HepG2 (cell line): Measurements from ENCODE around the gene TMTC2. TPM values are rescaled to one million over a fixed set of nuclear protein-coding genes. Genes with fewer than 3 reads are reported as not detected.

Experiments
- ATAC-seq: fragments of 200-7000 bp; cut with Tn5 transposase; 3 replicates; pipeline ENCODE4 v1.9.1; 2020; ENCODE audit warnings: mild to moderate bottlenecking, moderate library complexity
- BruUV-seq: library from RNA; stranded (reverse); fragments of 400-500 nt; replicated peaks from 2 replicates; lab custom pipeline; 2021; lab: Mats Ljungman, UMichigan
- CTCF ChIA-PET: fragments of 300-600 bp; formaldehyde crosslinking; extraction: SDS; loops from one replicate; lab custom pipeline; 2021; ENCODE audit warnings: low total read pairs, inconsistent platforms, low intra/inter-chr PET ratio; lab: Yijun Ruan, JAX
- POLR2A ChIA-PET: fragments of 350-600 bp; sonication (Branson Sonifier 250); formaldehyde crosslinking; loops from one replicate; lab custom pipeline; 2020; ENCODE audit warnings: antibody characterized with exemption, inconsistent platforms; lab: Yijun Ruan, JAX
- DNase-seq: peaks from one replicate; pipeline ENCODE4 v3.0.0-alpha.2; 2015; ENCODE audit warnings: low spot score
- FAIRE-seq: peaks from 3 replicates; lab custom pipeline; 2011; peaks lifted over from hg19 to GRCh38; lab: Jason Lieb, UNC
- H2AFZ ChIP-seq: one replicate; pipeline ENCODE4 v1.6.1; 2011; ENCODE audit warnings: low read length, inconsistent platforms
- H3K27ac ChIP-seq: fragments of 300-600 bp; 3 replicates; pipeline ENCODE4 v1.8.0; 2011; ENCODE audit warnings: mixed run types, mild to moderate bottlenecking, mixed read lengths, low read length, inconsistent platforms; ENCODE audit not compliant: insufficient read depth; ENCODE audit errors: extremely low read length
- H3K27me3 ChIP-seq, 2 experiments: fragments of 200-600 bp in 1 of 2; 2 replicates in 1 of 2; 3 replicates in 1 of 2; pipeline versions ENCODE4 v1.6.0 to v1.8.0; 2011; ENCODE audit warnings: low read length in 2 of 2, mild to moderate bottlenecking in 2 of 2, moderate library complexity in 2 of 2, inconsistent platforms in 1 of 2; ENCODE audit not compliant: insufficient read depth in 2 of 2, control insufficient read depth in 1 of 2
- H3K36me3 ChIP-seq, 2 experiments: fragments of 200-600 bp in 1 of 2; replicated peaks in 1 of 2; 2 replicates in 1 of 2; 3 replicates in 1 of 2; pipeline versions ENCODE4 v1.5.1 to v1.8.0; 2011; ENCODE audit warnings: low read length in 2 of 2, inconsistent platforms in 1 of 2; ENCODE audit not compliant: insufficient read depth in 2 of 2, control insufficient read depth in 1 of 2
- H3K4me1 ChIP-seq: 2 replicates; pipeline ENCODE4 v1.5.1; 2012; ENCODE audit warnings: low read length, inconsistent platforms; ENCODE audit not compliant: insufficient read depth
- H3K4me2 ChIP-seq: 2 replicates; pipeline ENCODE4 v1.6.0; 2011; ENCODE audit warnings: low read depth, low read length, inconsistent platforms
- H3K4me3 ChIP-seq, 3 experiments: fragments of 200-600 bp in 1 of 3; sonication (generic), shearing (Covaris generic) in 1 of 3; replicated peaks in 1 of 3; 2 replicates each; pipeline ENCODE4 v1.5.1; 2011 to 2016; ENCODE audit warnings: low read length in 3 of 3, inconsistent platforms in 2 of 3, low read depth in 2 of 3, mild to moderate bottlenecking in 2 of 3, control low read depth in 1 of 3, mixed read lengths in 1 of 3; ENCODE audit not compliant: insufficient read depth in 1 of 3
- H3K79me2 ChIP-seq: one replicate; pipeline ENCODE4 v1.6.1; 2011; ENCODE audit warnings: low read length, inconsistent platforms; ENCODE audit not compliant: insufficient read depth
- H3K9ac ChIP-seq: 2 replicates; pipeline ENCODE4 v1.6.0; 2011; ENCODE audit warnings: mild to moderate bottlenecking, low read depth, low read length, inconsistent platforms; ENCODE audit not compliant: insufficient read depth
- H3K9me3 ChIP-seq: 2 replicates; pipeline ENCODE4 v1.5.1; 2012; ENCODE audit warnings: mild to moderate bottlenecking, low read length
- H4K20me1 ChIP-seq: 2 replicates; pipeline ENCODE4 v1.6.0; 2011; ENCODE audit warnings: inconsistent platforms, mild to moderate bottlenecking, low read length, moderate library complexity; ENCODE audit not compliant: insufficient read depth
- CBX2 ChIP-seq, 2 experiments: fragments of 200-600 bp in 1 of 2; sonication (generic); formaldehyde crosslinking in 1 of 2; IDR thresholded peaks; 2 replicates each; pipeline versions ENCODE4 v1.7.0 to v1.8.1; 2018 to 2022; ENCODE audit warnings: low read depth in 2 of 2, low read length in 1 of 2, mild to moderate bottlenecking in 1 of 2, missing genetic modification reagents in 1 of 2
- ETV6 ChIP-seq: sonication (generic); formaldehyde crosslinking; conservative IDR thresholded peaks from 2 replicates; pipeline ENCODE4 v1.4.0; 2020; ENCODE audit warnings: missing genetic modification reagents
- SP1 ChIP-seq, 2 experiments: fragments of 450-650 bp in 1 of 2; sonication (generic) in 1 of 2; formaldehyde crosslinking in 1 of 2; IDR thresholded peaks; 2 replicates each; pipeline versions ENCODE4 v1.4.0 to v1.6.1; 2016 to 2020; ENCODE audit warnings: missing genetic modification reagents in 1 of 2
- ZFP36L1 ChIP-seq: sonication (generic); formaldehyde crosslinking; IDR thresholded peaks from 2 replicates; pipeline ENCODE4 v1.8.0; 2022; ENCODE audit warnings: mild to moderate bottlenecking, missing genetic modification reagents, moderate library complexity
- ZNF256 ChIP-seq: sonication (generic); formaldehyde crosslinking; conservative IDR thresholded peaks from 2 replicates; pipeline ENCODE4 v1.4.0; 2020; ENCODE audit warnings: missing genetic modification reagents
- ZNF382 ChIP-seq: sonication (generic); formaldehyde crosslinking; IDR thresholded peaks from 2 replicates; pipeline ENCODE4 v1.5.0; 2020; ENCODE audit warnings: missing genetic modification reagents, mild to moderate bottlenecking, borderline replicate concordance
- ZNF839 ChIP-seq: sonication (generic); formaldehyde crosslinking; IDR thresholded peaks from 2 replicates; pipeline ENCODE4 v1.4.0; 2020; ENCODE audit warnings: missing genetic modification reagents, mild to moderate bottlenecking, borderline replicate concordance
- WGBS: methylation state at CpG from one replicate; pipeline ENCODE4 v1.1.6; 2017; ENCODE audit warnings: low lambda C conversion rate; 5-methylcytosine and 5-hydroxymethylcytosine counted together
- in situ Hi-C: cut with HindIII; loops from 2 replicates; pipeline ENCODE4 v1.10.0; 2017; ENCODE audit warnings: low pct_unique_long_range_greater_than_20kb; ENCODE audit not compliant: extremely low pct_ligation_motif_present
- intact Hi-C: fragments of 100-400 bp; cut with micrococcal nuclease; formaldehyde crosslinking; loops from one replicate; pipeline ENCODE4 v1.10.0; 2022; ENCODE audit not compliant: unreplicated experiment
- polyA plus RNA-seq, 8 experiments: library from polyadenylated mRNA; depleted of rRNA in 3 of 8; stranded (reverse) in 7 of 8; unstranded in 1 of 8; fragments of >200 nt; fragmentation: Illumina TruSeq in 4 of 8; extraction: Trizol in 4 of 8; gene quantifications; 2 replicates each; pipeline versions ENCODE4 v1.2.1 to v1.2.3, GENCODE V29; 2011 to 2016; ENCODE audit warnings: low read depth in 4 of 8, missing spikeins in 1 of 8, mixed read lengths in 1 of 8; ENCODE audit not compliant: insufficient read depth in 1 of 8
- total RNA-seq, 5 experiments: library from RNA; depleted of rRNA; stranded (reverse); fragments of >200 nt; fragmentation: Illumina TruSeq; extraction: Trizol; gene quantifications; 2 replicates each; pipeline ENCODE4 v1.2.3, GENCODE V29; 2016; ENCODE audit warnings: low read depth in 1 of 5
- TF ChIP-seq, protein P1 (sequence below): sonication (generic); formaldehyde crosslinking; IDR thresholded peaks from 2 replicates; pipeline ENCODE4 v1.8.0; 2022; ENCODE audit warnings: mild to moderate bottlenecking, missing genetic modification reagents, borderline replicate concordance
- TF ChIP-seq, protein P2 (sequence below): sonication (generic); formaldehyde crosslinking; IDR thresholded peaks from 2 replicates; pipeline ENCODE4 v1.4.0; 2020; ENCODE audit warnings: missing genetic modification reagents
- TF ChIP-seq, protein P3 (sequence below): sonication (generic); formaldehyde crosslinking; IDR thresholded peaks from 2 replicates; pipeline ENCODE4 v1.8.0; 2022; ENCODE audit warnings: missing genetic modification reagents, mild to moderate bottlenecking, moderate library complexity, borderline replicate concordance
- TF ChIP-seq, protein P4 (sequence below): sonication (generic); formaldehyde crosslinking; IDR thresholded peaks from 2 replicates; pipeline ENCODE4 v1.4.0; 2020; ENCODE audit warnings: missing genetic modification reagents
- TF ChIP-seq, protein P5 (sequence below): IDR thresholded peaks from 2 replicates; pipeline ENCODE4 v1.6.1; 2018; ENCODE audit warnings: missing genetic modification reagents, mild to moderate bottlenecking, missing compliant biosample characterization
- TF ChIP-seq, protein P6 (sequence below): sonication (generic); formaldehyde crosslinking; IDR thresholded peaks from 2 replicates; pipeline ENCODE4 v1.5.0; 2020; ENCODE audit warnings: missing genetic modification reagents

Gene TMTC2
- total and polyA plus RNA-seq, 2 of the 13 experiments (the other 11 are each of a cell fraction or from before 2014, with no cell fraction given): 0.55 to 0.63 TPM

DNA sequence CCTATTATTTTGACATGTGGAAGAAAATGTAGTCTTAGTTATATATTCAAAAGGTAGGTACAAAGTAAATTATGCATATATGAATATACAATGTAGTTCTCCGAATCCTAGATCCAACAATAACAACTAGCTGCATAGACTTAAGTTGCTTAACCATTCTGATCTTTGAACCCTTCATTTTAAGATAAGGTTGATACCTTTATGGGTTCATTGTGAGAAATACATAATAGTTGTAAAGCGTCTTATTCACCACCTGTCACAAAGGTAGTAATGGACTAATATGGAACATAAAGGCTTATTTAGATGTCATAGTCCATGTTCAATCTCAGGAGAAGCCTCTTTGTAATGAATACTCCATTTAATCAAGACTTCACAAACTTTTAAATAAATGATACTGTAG lies 263.6 kb downstream of the TMTC2 start:
- Histone ChIP-seq H3K4me2 (no peak overlapping the region), H3K79me2 (no peaks in the 10 kb centered on the region), H2AFZ (no peak overlapping the region), H3K27ac (no peak overlapping the region), H3K4me3 (no peak overlapping the region), H3K27me3 (no peaks in the 10 kb centered on the region), H3K9ac (no peak overlapping the region), H3K36me3 (no peaks in the 10 kb centered on the region), H3K9me3 (no peaks in the 10 kb centered on the region), H4K20me1 (no peaks in the 10 kb centered on the region), H3K4me1 (no peaks in the 10 kb centered on the region)
- ChIA-PET POLR2A (no interaction called here), CTCF (no interaction called here)
- intact Hi-C loops: no loop called here
- FAIRE-seq (no peak), DNase-seq (no peak), ATAC-seq (no peak)
- 17% methylated on average over 2 of the region's 2 CpGs for WGBS
- in situ Hi-C loops: no loop called here
- no TSS peak for BruUV-seq
- TF ChIP-seq ZNF256 (no peak), ZNF839 (CRISPR knock-in tag) (no peak), ETV6 (CRISPR knock-in tag) (no peak), SP1 (IDR thresholded peaks at IDR 0.05) (no peak), SP1 (CRISPR knock-in tag; IDR thresholded peaks at IDR 0.05) (no peak), CBX2 (IDR thresholded peaks at IDR 0.05; ENCODE audit: low read depth, low read length) (no peak), CBX2 (CRISPR knock-in tag; IDR thresholded peaks at IDR 0.05; ENCODE audit: low read depth) (no peak), ZNF382 (no peak), ZFP36L1 (CRISPR knock-in tag) (no peak)
- TF ChIP-seq, protein P1, sequence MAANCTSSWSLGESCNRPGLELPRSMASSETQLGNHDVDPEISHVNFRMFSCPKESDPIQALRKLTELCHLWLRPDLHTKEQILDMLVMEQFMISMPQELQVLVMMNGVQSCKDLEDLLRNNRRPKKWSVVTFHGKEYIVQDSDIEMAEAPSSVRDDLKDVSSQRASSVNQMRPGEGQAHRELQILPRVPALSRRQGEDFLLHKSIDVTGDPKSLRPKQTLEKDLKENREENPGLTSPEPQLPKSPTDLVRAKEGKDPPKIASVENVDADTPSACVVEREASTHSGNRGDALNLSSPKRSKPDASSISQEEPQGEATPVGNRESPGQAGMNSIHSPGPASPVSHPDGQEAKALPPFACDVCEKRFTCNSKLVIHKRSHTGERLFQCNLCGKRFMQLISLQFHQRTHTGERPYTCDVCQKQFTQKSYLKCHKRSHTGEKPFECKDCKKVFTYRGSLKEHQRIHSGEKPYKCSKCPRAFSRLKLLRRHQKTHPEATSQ (CRISPR knock-in tag): no peak
- TF ChIP-seq, protein P2, sequence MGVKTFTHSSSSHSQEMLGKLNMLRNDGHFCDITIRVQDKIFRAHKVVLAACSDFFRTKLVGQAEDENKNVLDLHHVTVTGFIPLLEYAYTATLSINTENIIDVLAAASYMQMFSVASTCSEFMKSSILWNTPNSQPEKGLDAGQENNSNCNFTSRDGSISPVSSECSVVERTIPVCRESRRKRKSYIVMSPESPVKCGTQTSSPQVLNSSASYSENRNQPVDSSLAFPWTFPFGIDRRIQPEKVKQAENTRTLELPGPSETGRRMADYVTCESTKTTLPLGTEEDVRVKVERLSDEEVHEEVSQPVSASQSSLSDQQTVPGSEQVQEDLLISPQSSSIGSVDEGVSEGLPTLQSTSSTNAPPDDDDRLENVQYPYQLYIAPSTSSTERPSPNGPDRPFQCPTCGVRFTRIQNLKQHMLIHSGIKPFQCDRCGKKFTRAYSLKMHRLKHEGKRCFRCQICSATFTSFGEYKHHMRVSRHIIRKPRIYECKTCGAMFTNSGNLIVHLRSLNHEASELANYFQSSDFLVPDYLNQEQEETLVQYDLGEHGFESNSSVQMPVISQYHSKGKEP (CRISPR knock-in tag): no peak
- TF ChIP-seq, protein P3, sequence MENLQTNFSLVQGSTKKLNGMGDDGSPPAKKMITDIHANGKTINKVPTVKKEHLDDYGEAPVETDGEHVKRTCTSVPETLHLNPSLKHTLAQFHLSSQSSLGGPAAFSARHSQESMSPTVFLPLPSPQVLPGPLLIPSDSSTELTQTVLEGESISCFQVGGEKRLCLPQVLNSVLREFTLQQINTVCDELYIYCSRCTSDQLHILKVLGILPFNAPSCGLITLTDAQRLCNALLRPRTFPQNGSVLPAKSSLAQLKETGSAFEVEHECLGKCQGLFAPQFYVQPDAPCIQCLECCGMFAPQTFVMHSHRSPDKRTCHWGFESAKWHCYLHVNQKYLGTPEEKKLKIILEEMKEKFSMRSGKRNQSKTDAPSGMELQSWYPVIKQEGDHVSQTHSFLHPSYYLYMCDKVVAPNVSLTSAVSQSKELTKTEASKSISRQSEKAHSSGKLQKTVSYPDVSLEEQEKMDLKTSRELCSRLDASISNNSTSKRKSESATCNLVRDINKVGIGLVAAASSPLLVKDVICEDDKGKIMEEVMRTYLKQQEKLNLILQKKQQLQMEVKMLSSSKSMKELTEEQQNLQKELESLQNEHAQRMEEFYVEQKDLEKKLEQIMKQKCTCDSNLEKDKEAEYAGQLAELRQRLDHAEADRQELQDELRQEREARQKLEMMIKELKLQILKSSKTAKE (CRISPR knock-in tag): no peak
- TF ChIP-seq, protein P4, sequence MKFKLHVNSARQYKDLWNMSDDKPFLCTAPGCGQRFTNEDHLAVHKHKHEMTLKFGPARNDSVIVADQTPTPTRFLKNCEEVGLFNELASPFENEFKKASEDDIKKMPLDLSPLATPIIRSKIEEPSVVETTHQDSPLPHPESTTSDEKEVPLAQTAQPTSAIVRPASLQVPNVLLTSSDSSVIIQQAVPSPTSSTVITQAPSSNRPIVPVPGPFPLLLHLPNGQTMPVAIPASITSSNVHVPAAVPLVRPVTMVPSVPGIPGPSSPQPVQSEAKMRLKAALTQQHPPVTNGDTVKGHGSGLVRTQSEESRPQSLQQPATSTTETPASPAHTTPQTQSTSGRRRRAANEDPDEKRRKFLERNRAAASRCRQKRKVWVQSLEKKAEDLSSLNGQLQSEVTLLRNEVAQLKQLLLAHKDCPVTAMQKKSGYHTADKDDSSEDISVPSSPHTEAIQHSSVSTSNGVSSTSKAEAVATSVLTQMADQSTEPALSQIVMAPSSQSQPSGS (CRISPR knock-in tag): no peak
- TF ChIP-seq, protein P5, sequence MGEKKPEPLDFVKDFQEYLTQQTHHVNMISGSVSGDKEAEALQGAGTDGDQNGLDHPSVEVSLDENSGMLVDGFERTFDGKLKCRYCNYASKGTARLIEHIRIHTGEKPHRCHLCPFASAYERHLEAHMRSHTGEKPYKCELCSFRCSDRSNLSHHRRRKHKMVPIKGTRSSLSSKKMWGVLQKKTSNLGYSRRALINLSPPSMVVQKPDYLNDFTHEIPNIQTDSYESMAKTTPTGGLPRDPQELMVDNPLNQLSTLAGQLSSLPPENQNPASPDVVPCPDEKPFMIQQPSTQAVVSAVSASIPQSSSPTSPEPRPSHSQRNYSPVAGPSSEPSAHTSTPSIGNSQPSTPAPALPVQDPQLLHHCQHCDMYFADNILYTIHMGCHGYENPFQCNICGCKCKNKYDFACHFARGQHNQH: no peak
- TF ChIP-seq, protein P6, sequence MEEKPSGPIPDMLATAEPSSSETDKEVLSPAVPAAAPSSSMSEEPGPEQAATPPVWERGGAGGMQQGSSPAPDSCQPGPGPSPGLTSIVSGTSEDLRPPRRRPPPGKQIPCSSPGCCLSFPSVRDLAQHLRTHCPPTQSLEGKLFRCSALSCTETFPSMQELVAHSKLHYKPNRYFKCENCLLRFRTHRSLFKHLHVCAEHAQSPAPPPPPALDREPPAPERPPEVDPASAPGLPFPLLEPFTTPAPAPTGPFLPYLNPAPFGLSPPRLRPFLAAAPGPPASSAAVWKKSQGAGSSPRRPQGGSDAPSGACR (CRISPR knock-in tag): no peak
